OCI-LY3 (cell line): ENCODE results near the gene ZNF224.

Source experiments
- CTCF ChIP-seq: fragments of 200-600, 300-600 bp; sonication (generic); IDR thresholded peaks from 2 replicates; pipeline ENCODE4 v1.5.1; 2014; ENCODE audit warnings: antibody characterized with exemption, low read length, low read depth
- EZH2phosphoT487 ChIP-seq: fragments of 200-600 bp; shearing (Covaris generic); IDR thresholded peaks from 2 replicates; pipeline ENCODE4 v1.6.1; 2018; ENCODE audit warnings: antibody characterized with exemption, mixed run types, low read depth

- TF ChIP-seq CTCF: no peak
- TF ChIP-seq EZH2phosphoT487: no peak
Measured at GRCh38 chr19:44111910-44112463, 17.8 kb downstream of the ZNF224 start.
